ENCODE results near the gene KRTDAP. TPM values are rescaled to one million over a fixed set of nuclear protein-coding genes. Genes with fewer than 3 reads are reported as not detected.

Gene KRTDAP
- total RNA-seq, 1 experiment from 2014 or later = not detected

DNA sequence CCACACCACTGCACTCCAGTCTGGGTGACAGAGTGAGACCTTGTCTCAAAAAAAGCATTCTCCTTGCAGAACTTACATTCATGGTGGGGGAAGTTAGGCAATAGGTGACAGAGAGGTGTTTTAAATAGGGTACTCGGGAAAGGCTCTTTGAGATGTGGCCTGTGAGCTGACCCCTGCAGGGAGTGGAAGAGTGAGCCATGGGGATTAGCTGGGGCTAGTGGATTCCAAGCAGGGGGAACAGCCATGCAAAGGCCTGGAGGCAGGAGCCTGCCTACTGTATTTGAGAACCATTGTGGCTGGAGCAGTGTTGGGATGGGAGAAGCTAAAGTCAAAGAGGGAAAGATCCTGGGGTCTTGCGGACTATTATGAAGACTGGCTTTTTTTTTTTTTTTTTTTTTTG, 27.1 kb upstream of the KRTDAP start:
- ChIA-PET POLR2A (ENCODE audit: low non-redundant PET) (no interaction called here), CTCF (interaction anchor here (0.6 kb wide), 1 partner anchor 164 kb away, joined by 12 read pairs; no protein-coding TSS in a partner anchor)
- no peak for TF ChIP-seq EZH2 (IDR thresholded peaks at IDR 0.05; ENCODE audit: borderline replicate concordance, low read depth, low read length, poor library complexity, severe bottlenecking)
- TF ChIP-seq, protein P1, sequence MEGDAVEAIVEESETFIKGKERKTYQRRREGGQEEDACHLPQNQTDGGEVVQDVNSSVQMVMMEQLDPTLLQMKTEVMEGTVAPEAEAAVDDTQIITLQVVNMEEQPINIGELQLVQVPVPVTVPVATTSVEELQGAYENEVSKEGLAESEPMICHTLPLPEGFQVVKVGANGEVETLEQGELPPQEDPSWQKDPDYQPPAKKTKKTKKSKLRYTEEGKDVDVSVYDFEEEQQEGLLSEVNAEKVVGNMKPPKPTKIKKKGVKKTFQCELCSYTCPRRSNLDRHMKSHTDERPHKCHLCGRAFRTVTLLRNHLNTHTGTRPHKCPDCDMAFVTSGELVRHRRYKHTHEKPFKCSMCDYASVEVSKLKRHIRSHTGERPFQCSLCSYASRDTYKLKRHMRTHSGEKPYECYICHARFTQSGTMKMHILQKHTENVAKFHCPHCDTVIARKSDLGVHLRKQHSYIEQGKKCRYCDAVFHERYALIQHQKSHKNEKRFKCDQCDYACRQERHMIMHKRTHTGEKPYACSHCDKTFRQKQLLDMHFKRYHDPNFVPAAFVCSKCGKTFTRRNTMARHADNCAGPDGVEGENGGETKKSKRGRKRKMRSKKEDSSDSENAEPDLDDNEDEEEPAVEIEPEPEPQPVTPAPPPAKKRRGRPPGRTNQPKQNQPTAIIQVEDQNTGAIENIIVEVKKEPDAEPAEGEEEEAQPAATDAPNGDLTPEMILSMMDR (conservative IDR thresholded peaks at IDR 0.05; ENCODE audit: low read depth, low read length) = no peak
- H3K9me3 ChIP-seq (ENCODE audit: low read depth, low read length, poor library complexity, severe bottlenecking) = no peaks in the 10 kb centered on the region
- no peak overlapping the region for H3K27ac ChIP-seq (ENCODE audit: low read depth, low read length, poor library complexity, severe bottlenecking)
- no peak for DNase-seq (ENCODE audit: low spot score)
- intact Hi-C loops (cut with micrococcal nuclease; ENCODE audit: unreplicated experiment) = no loop called here
- H3K27me3 ChIP-seq (replicated peaks; ENCODE audit: insufficient read depth, low read depth, low read length, poor library complexity) = peaks cover 36% of the 10 kb centered on the region
- no TSS peak for BruUV-seq (replicated peaks)
- H3K4me1 ChIP-seq (ENCODE audit: insufficient read depth, low read length, poor library complexity, severe bottlenecking) = no peaks in the 10 kb centered on the region
- H3K36me3 ChIP-seq (ENCODE audit: insufficient read depth, low read length, poor library complexity, severe bottlenecking) = no peaks in the 10 kb centered on the region
- no peak overlapping the region for H3K4me3 ChIP-seq (ENCODE audit: low read depth, low read length, poor library complexity, severe bottlenecking)

DNA sequence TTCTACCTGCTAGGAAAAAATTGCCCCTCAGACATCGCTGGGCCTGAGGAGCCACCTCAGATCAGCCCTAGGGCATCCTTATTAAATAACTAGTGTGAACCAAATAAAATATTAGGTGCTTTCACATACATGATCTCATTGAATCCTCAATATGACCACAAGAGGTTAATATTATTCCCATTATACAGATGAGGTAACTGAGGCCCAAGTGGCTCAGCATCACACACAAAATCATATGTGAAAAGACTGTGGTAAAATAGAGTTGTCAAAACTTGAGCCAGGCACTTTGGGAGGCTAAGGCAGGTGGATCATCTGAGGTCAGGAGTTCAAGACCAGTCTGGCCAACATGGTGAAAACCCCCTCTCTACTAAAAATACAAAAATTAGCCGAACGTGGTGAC, 26.0 kb upstream of the KRTDAP start:
- intact Hi-C loops (cut with micrococcal nuclease; ENCODE audit: unreplicated experiment) = no loop called here
- BruUV-seq (replicated peaks) = no TSS peak
- ChIA-PET POLR2A (ENCODE audit: low non-redundant PET) (no interaction called here), CTCF (no interaction called here)
- Histone ChIP-seq H3K4me1 (ENCODE audit: insufficient read depth, low read length, poor library complexity, severe bottlenecking) (no peaks in the 10 kb centered on the region), H3K27ac (ENCODE audit: low read depth, low read length, poor library complexity, severe bottlenecking) (no peak overlapping the region), H3K9me3 (ENCODE audit: low read depth, low read length, poor library complexity, severe bottlenecking) (no peaks in the 10 kb centered on the region), H3K4me3 (ENCODE audit: low read depth, low read length, poor library complexity, severe bottlenecking) (no peak overlapping the region), H3K36me3 (ENCODE audit: insufficient read depth, low read length, poor library complexity, severe bottlenecking) (no peaks in the 10 kb centered on the region), H3K27me3 (replicated peaks; ENCODE audit: insufficient read depth, low read depth, low read length, poor library complexity) (peaks cover 42% of the 10 kb centered on the region)
- DNase-seq (ENCODE audit: low spot score) = no peak
- TF ChIP-seq EZH2 (IDR thresholded peaks at IDR 0.05; ENCODE audit: borderline replicate concordance, low read depth, low read length, poor library complexity, severe bottlenecking) = no peak
- TF ChIP-seq, protein P1 (conservative IDR thresholded peaks at IDR 0.05; ENCODE audit: low read depth, low read length) = no peak

DNA sequence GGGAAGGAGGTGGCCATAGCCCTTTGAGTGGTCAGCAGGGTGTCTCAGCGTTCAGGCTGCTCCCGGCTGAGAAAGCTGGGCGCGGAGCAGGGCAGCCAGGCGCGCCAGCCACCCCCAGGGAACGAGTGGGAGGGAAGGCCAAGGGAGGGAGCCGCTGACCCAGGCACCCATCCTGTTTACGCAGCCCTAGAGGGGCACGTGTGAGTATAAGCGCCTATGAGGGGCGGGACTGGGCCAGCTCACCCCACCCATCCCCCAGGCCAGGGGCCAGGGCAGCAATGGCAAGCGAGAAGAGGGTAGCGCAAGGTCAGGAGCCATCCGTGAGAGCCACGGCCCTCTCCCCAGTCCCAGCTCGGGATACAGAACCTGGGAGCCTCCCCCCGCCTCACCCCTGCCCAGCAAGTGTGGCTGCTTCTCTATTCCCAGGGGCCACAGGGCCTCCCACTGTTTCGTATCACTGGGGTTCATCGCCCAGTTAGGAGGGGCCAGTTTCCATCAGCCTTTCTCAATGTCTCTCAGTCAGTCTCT, 24.1 kb upstream of the KRTDAP start:
- Histone ChIP-seq H3K4me1 (ENCODE audit: insufficient read depth, low read length, poor library complexity, severe bottlenecking) (no peaks in the 10 kb centered on the region), H3K4me3 (ENCODE audit: low read depth, low read length, poor library complexity, severe bottlenecking) (no peak overlapping the region), H3K27me3 (replicated peaks; ENCODE audit: insufficient read depth, low read depth, low read length, poor library complexity) (peaks cover 57% of the 10 kb centered on the region), H3K36me3 (ENCODE audit: insufficient read depth, low read length, poor library complexity, severe bottlenecking) (no peaks in the 10 kb centered on the region), H3K27ac (ENCODE audit: low read depth, low read length, poor library complexity, severe bottlenecking) (no peak overlapping the region), H3K9me3 (ENCODE audit: low read depth, low read length, poor library complexity, severe bottlenecking) (no peaks in the 10 kb centered on the region)
- no TSS peak for BruUV-seq (replicated peaks)
- ChIA-PET CTCF (no interaction called here), POLR2A (ENCODE audit: low non-redundant PET) (no interaction called here)
- intact Hi-C loops (cut with micrococcal nuclease; ENCODE audit: unreplicated experiment) = no loop called here
- no peak for DNase-seq (ENCODE audit: low spot score)
- TF ChIP-seq, protein P1 (conservative IDR thresholded peaks at IDR 0.05; ENCODE audit: low read depth, low read length) = no peak
- no peak for TF ChIP-seq EZH2 (IDR thresholded peaks at IDR 0.05; ENCODE audit: borderline replicate concordance, low read depth, low read length, poor library complexity, severe bottlenecking)

Measured in A673 (cell line).